ENCODE results near the gene SLC22A1.

Gene SLC22A1

DNA sequence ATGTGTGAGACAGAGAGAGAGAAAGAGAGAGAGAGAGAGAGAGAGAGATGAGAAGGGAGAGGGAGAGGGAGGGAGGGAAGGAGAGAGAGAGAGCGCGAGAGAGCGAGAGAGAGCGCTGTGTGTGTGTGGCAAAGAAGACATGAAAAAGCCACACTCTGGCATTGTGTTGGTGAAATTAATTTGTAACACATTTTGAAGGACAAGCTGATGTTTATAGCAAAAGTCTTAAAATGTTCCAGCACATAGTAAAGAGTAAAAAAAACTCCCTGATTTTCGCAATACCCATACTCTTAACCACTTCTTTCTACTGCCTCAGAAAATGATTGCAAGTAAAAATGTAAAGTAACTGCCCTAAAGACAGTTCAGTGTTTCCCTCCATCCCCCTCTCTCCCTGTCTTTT lies 56.7 kb downstream of the SLC22A1 start:
- Mint-ChIP-seq H3K27me3 (ENCODE audit: low read depth) (peaks cover 26% of the 10 kb centered on the region), H3K4me3 (no peak overlapping the region), H3K36me3 (ENCODE audit: low read depth) (no peaks in the 10 kb centered on the region), H3K27ac (no peak overlapping the region), H3K9me3 (no peaks in the 10 kb centered on the region), H3K4me1 (ENCODE audit: low read depth) (no peaks in the 10 kb centered on the region)

- Mint-ChIP-seq H3K9me3 (no peaks in the 10 kb centered on the region), H3K4me1 (ENCODE audit: low read depth) (no peaks in the 10 kb centered on the region), H3K36me3 (ENCODE audit: low read depth) (no peaks in the 10 kb centered on the region), H3K27ac (no peak overlapping the region), H3K27me3 (ENCODE audit: low read depth) (peaks cover 24% of the 10 kb centered on the region), H3K4me3 (no peak overlapping the region)
These were observed 59.1 kb downstream of the SLC22A1 start for GRCh38 chr6:160180706-160181105.

DNA sequence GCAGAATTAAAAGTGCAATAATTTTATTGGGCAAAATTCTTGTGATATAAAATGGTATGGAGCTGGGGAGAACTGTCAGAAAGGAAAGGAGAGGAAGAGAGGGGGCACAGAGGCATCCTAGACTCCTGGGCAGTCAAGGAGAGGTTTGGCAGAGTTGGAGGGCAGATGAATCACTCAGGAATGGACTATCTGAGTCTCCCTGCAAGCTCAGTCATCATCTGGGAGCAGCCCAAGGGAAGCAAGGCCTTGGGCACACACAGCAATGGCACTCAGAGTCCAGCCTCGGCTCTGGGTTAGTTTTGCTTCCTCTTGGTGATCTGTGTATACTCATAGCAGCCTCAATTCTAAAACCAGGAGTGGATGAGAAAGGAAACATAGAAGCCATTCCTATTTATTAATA lies 67.2 kb downstream of the SLC22A1 start:
- H3K27me3 Mint-ChIP-seq (ENCODE audit: low read depth): no peaks in the 10 kb centered on the region
- no peaks in the 10 kb centered on the region for H3K4me1 Mint-ChIP-seq (ENCODE audit: low read depth)
- H3K9me3 Mint-ChIP-seq: peaks cover 23% of the 10 kb centered on the region
- no peaks in the 10 kb centered on the region for H3K36me3 Mint-ChIP-seq (ENCODE audit: low read depth)
- H3K27ac Mint-ChIP-seq: no peak overlapping the region
- H3K4me3 Mint-ChIP-seq: no peak overlapping the region

DNA sequence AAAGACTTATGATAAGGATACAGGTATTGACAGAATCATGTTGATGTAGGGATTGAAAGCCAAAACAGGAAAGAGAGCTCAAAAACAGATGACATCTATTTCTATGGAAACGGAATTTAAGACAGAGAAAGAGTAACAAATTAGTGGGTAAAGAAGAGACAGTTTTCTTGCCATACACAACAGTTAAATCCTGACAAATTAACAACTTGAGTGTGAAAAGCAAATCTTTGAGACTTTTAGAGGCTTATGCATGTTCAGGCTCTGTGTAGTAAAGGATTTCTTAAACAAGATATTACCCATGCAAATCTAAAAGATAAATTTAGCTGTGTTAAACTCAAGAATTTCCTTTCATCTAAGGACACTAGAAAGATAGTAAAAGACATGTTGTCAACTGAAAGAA lies 68.5 kb downstream of the SLC22A1 start:
- no peaks in the 10 kb centered on the region for H3K36me3 Mint-ChIP-seq (ENCODE audit: low read depth)
- H3K4me1 Mint-ChIP-seq (ENCODE audit: low read depth): no peaks in the 10 kb centered on the region
- no peak overlapping the region for H3K4me3 Mint-ChIP-seq
- H3K9me3 Mint-ChIP-seq: peaks cover 34% of the 10 kb centered on the region
- no peaks in the 10 kb centered on the region for H3K27me3 Mint-ChIP-seq (ENCODE audit: low read depth)
- H3K27ac Mint-ChIP-seq: no peak overlapping the region

- H3K9me3 Mint-ChIP-seq: peaks cover 34% of the 10 kb centered on the region
These were observed 69.4 kb downstream of the SLC22A1 start for GRCh38 chr6:160190973-160191372.

DNA sequence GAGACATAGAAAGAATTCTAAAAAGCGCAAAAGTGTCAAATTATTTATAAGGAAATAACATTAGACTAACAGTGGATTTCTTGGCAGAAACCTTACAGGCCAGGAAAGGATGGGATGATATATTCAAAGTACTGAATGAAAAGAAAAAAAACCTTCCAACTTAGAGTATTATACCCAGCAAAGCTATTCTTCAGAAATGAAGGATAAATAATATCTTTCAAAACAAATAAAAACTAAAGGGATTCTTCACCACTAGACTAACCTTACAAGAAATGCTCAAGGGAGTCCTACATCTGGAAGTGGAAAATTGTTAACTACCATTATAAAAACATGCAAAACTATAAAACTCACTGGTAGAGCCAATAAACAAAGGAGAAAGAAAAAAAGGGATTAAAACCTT lies 71.2 kb downstream of the SLC22A1 start:
- no peak overlapping the region for H3K27ac Mint-ChIP-seq
- no peak overlapping the region for H3K4me3 Mint-ChIP-seq
- no peaks in the 10 kb centered on the region for H3K36me3 Mint-ChIP-seq (ENCODE audit: low read depth)
- peaks cover 34% of the 10 kb centered on the region for H3K9me3 Mint-ChIP-seq
- H3K27me3 Mint-ChIP-seq (ENCODE audit: low read depth): no peaks in the 10 kb centered on the region
- H3K4me1 Mint-ChIP-seq (ENCODE audit: low read depth): no peaks in the 10 kb centered on the region

More at GRCh38 chr6:160190973-160191372, 69.4 kb downstream of the SLC22A1 start:
- no peaks in the 10 kb centered on the region for H3K4me1 Mint-ChIP-seq (ENCODE audit: low read depth)
- H3K4me3 Mint-ChIP-seq: no peak overlapping the region
- H3K36me3 Mint-ChIP-seq (ENCODE audit: low read depth): no peaks in the 10 kb centered on the region
- no peaks in the 10 kb centered on the region for H3K27me3 Mint-ChIP-seq (ENCODE audit: low read depth)
- no peak overlapping the region for H3K27ac Mint-ChIP-seq

DNA sequence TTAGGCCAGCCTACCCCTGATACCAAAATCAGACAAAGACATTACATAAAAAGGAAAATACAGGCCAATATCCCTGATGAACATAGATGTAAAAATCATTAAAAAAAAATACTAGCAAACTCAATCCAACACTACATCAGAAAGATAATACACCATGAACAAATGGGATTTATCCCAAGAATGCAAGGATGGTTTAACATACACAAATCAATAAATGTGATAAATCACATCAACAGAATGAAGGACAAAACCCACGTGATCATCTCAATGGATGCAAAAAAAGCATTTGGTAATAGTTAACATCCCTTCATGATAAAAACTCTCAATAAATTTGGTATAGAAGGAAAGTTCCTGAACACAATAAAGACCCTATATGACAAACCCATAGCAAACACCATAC lies 73.2 kb downstream of the SLC22A1 start:
- Mint-ChIP-seq H3K4me3 (no peak overlapping the region), H3K27me3 (ENCODE audit: low read depth) (no peaks in the 10 kb centered on the region), H3K36me3 (ENCODE audit: low read depth) (no peaks in the 10 kb centered on the region), H3K9me3 (peaks cover 34% of the 10 kb centered on the region), H3K4me1 (ENCODE audit: low read depth) (no peaks in the 10 kb centered on the region), H3K27ac (no peak overlapping the region)

DNA sequence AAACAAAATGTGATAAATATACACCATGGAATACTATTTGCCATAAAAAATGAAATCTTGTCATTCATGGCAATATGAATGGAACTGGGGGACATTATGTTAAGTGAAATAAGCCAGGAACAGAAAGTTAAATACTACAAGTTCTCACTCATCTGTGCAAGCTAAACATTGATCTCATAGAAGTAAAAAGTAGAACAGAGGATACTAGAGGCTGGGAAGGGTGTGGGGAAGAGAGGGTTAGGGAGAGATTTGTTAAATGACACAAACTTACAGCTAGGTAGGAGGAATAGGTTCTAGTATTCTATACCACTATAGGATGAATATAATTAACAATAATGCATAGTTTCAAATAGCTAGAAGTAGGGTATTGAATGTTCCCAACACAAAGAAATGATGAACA lies 76.0 kb downstream of the SLC22A1 start:
- H3K4me1 Mint-ChIP-seq (ENCODE audit: low read depth): no peaks in the 10 kb centered on the region
- no peak overlapping the region for H3K27ac Mint-ChIP-seq
- H3K27me3 Mint-ChIP-seq (ENCODE audit: low read depth): peaks cover 6% of the 10 kb centered on the region
- no peaks in the 10 kb centered on the region for H3K36me3 Mint-ChIP-seq (ENCODE audit: low read depth)
- H3K4me3 Mint-ChIP-seq: no peak overlapping the region
- peaks cover 20% of the 10 kb centered on the region for H3K9me3 Mint-ChIP-seq

DNA sequence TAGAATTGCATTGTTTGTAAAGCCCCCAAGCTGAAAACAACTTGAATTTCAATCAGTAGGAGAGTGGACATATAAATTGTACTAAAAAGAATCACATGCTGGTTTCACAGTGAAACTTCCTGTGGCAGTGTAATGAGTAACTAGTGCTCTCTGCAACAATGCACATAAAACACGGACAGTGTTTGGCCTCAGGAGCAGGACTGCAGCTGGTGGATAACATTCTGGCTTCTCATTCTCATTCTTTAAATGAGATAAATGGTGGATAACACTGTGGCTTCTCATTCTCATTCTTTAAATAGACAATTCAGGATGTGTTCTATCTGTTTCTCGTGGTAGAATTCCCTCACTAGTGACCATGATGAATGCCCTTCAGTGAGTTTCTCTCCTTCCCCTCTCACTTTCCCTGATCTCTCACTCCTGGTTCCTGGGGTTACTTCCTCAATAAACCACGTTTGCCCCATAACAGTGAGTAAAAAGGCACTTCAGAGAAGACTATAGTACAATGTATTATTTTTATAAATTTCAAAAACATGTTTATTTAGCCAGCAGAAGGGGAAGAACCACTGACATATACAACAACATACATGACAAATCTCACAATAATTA lies 77.1 kb downstream of the SLC22A1 start:
- H3K4me3 Mint-ChIP-seq: no peak overlapping the region
- H3K36me3 Mint-ChIP-seq (ENCODE audit: low read depth): no peaks in the 10 kb centered on the region
- no peak overlapping the region for H3K27ac Mint-ChIP-seq
- H3K4me1 Mint-ChIP-seq (ENCODE audit: low read depth): no peaks in the 10 kb centered on the region
- peaks cover 12% of the 10 kb centered on the region for H3K9me3 Mint-ChIP-seq
- peaks cover 6% of the 10 kb centered on the region for H3K27me3 Mint-ChIP-seq (ENCODE audit: low read depth)

DNA sequence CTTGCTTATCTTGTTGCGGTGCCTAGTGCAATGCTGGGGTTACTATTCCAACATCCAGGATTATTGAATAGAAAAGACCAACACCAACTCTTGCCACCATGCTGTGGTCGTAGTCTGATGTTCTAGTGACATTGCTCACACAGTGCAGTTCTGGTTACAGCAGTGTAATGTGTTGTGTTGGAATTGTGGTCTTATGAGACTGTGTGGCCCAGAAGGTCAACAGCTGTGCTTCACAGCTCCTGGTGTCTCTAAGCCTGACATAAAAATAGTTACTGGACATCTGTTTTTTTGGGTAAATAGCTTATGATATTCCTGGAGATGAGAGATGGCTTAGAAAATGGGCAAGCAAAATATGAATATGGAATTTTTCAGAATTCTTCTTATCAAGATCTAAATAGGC lies 79.4 kb downstream of the SLC22A1 start:
- Mint-ChIP-seq H3K27me3 (ENCODE audit: low read depth) (peaks cover 6% of the 10 kb centered on the region), H3K4me1 (ENCODE audit: low read depth) (no peaks in the 10 kb centered on the region), H3K27ac (no peak overlapping the region), H3K9me3 (no peaks in the 10 kb centered on the region), H3K36me3 (ENCODE audit: low read depth) (no peaks in the 10 kb centered on the region), H3K4me3 (no peak overlapping the region)

DNA sequence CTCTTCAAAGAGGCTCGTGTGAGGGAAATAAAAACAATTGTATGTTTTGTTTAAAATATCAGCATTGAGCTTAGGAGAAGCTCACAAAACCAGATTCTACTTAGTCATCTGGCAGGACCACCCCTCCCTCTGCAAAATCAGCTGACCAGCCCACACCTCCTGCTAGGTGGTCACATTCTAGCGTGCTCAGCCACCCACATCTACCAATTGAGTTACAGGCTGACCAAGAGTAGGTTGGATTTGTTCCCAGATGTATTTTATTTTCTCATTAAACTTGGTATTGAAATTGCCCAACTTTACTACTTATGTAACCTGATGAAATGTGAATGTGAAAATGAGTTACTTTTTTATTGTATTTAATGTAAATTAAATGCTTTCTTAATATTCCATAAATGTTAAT lies 80.8 kb downstream of the SLC22A1 start:
- H3K27me3 Mint-ChIP-seq (ENCODE audit: low read depth): peaks cover 6% of the 10 kb centered on the region
- no peaks in the 10 kb centered on the region for H3K9me3 Mint-ChIP-seq
- H3K27ac Mint-ChIP-seq: no peak overlapping the region
- no peak overlapping the region for H3K4me3 Mint-ChIP-seq
- H3K36me3 Mint-ChIP-seq (ENCODE audit: low read depth): no peaks in the 10 kb centered on the region
- no peaks in the 10 kb centered on the region for H3K4me1 Mint-ChIP-seq (ENCODE audit: low read depth)

DNA sequence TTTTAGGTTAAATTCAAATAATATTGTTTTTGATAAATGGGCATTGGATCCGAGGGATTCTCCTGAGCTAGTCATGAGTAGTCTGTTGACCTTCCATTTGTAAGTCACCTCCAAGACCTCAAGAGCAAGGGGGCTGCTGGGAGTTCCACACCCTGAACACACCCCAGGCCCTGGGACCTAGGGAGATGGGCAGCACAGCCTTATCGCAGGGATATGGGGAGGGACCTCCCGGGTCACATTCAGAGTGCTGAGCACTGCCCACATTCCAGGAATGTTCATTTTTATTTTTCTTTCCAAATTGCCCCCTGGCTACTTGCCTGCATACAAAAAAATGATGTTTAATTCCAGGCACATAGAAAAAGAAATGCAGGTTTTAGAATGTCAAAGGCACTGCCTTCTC lies 81.5 kb downstream of the SLC22A1 start:
- Mint-ChIP-seq H3K9me3 (peaks cover 4% of the 10 kb centered on the region), H3K27me3 (ENCODE audit: low read depth) (peaks cover 6% of the 10 kb centered on the region), H3K27ac (no peak overlapping the region), H3K4me3 (no peak overlapping the region), H3K4me1 (ENCODE audit: low read depth) (no peaks in the 10 kb centered on the region), H3K36me3 (ENCODE audit: low read depth) (no peaks in the 10 kb centered on the region)

DNA sequence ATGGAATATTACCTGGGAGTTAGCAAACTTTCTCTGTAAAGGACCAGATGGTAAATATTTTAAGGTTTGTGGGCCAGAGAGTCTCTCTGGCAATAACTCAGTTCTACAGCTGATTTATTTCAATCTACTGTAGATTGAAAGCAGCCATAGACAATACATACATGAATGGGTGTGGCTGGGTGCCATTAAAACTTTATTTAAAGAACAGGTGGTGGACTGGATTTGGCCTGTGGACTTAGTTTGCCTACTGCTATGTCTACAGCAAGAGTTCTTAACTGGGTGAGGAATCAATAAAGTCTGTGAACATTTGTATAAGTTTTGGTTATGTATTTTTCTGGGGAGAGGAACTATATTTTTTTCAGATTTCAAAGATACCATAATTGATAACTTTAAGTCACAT lies 81.9 kb downstream of the SLC22A1 start:
- Mint-ChIP-seq H3K9me3 (peaks cover 4% of the 10 kb centered on the region), H3K27ac (no peak overlapping the region), H3K4me1 (ENCODE audit: low read depth) (no peaks in the 10 kb centered on the region), H3K4me3 (no peak overlapping the region), H3K27me3 (ENCODE audit: low read depth) (peaks cover 6% of the 10 kb centered on the region), H3K36me3 (ENCODE audit: low read depth) (no peaks in the 10 kb centered on the region)

GRCh38 chr6:160203953-160204352 lies 82.3 kb downstream of the SLC22A1 start:
- no peak overlapping the region for H3K4me3 Mint-ChIP-seq
- H3K36me3 Mint-ChIP-seq (ENCODE audit: low read depth): no peaks in the 10 kb centered on the region
- H3K9me3 Mint-ChIP-seq: peaks cover 4% of the 10 kb centered on the region
- no peaks in the 10 kb centered on the region for H3K4me1 Mint-ChIP-seq (ENCODE audit: low read depth)
- no peak overlapping the region for H3K27ac Mint-ChIP-seq
- peaks cover 6% of the 10 kb centered on the region for H3K27me3 Mint-ChIP-seq (ENCODE audit: low read depth)

GRCh38 chr6:160204710-160205109 lies 83.1 kb downstream of the SLC22A1 start:
- H3K36me3 Mint-ChIP-seq (ENCODE audit: low read depth): no peaks in the 10 kb centered on the region
- H3K27ac Mint-ChIP-seq: no peak overlapping the region
- no peak overlapping the region for H3K4me3 Mint-ChIP-seq
- peaks cover 4% of the 10 kb centered on the region for H3K9me3 Mint-ChIP-seq
- no peaks in the 10 kb centered on the region for H3K4me1 Mint-ChIP-seq (ENCODE audit: low read depth)
- peaks cover 6% of the 10 kb centered on the region for H3K27me3 Mint-ChIP-seq (ENCODE audit: low read depth)

GRCh38 chr6:160207618-160208017 lies 86.0 kb downstream of the SLC22A1 start:
- Mint-ChIP-seq H3K36me3 (ENCODE audit: low read depth) (no peaks in the 10 kb centered on the region), H3K9me3 (peaks cover 4% of the 10 kb centered on the region), H3K27ac (no peak overlapping the region), H3K27me3 (ENCODE audit: low read depth) (no peaks in the 10 kb centered on the region), H3K4me1 (ENCODE audit: low read depth) (no peaks in the 10 kb centered on the region), H3K4me3 (no peak overlapping the region)
